A673 (cell line): ENCODE measurements around the gene PNMT. TPM values are rescaled to one million over a fixed set of nuclear protein-coding genes. Genes with fewer than 3 reads are reported as not detected.
A peak's percentile ranks its signal among the peaks of the same experiment; 100 is the strongest.

Experiments used
- BruUV-seq: library from RNA; stranded (reverse); fragments of 400-500 nt; replicated peaks from 2 replicates; lab custom pipeline; 2021; lab: Mats Ljungman, UMichigan
- CTCF ChIA-PET: fragments of 300-600 bp; sonication (Branson Sonifier 250); formaldehyde crosslinking; loops from one replicate; lab custom pipeline; 2022; ENCODE audit warnings: antibody characterized with exemption; lab: Charles Lee
- POLR2A ChIA-PET: fragments of 300-600 bp; sonication (Branson Sonifier 250); formaldehyde crosslinking; loops from one replicate; lab custom pipeline; 2022; ENCODE audit warnings: antibody characterized with exemption; ENCODE audit not compliant: low non-redundant PET; lab: Charles Lee
- DNase-seq: peaks from one replicate; pipeline ENCODE4 v3.0.0-alpha.2; 2015; ENCODE audit warnings: low spot score
- H3K27ac ChIP-seq: fragments of 200-600 bp; sonication (generic); 2 replicates; pipeline ENCODE4 v1.5.1; 2016; ENCODE audit warnings: mixed run types, low read depth, mild to moderate bottlenecking, mixed read lengths, antibody characterized with exemption, low read length; ENCODE audit not compliant: poor library complexity, severe bottlenecking
- H3K27me3 ChIP-seq: fragments of 200-600 bp; sonication (generic); replicated peaks from 2 replicates; pipeline ENCODE4 v1.6.1; 2017; ENCODE audit warnings: mixed run types, low read depth, mild to moderate bottlenecking, mixed read lengths, antibody characterized with exemption, low read length; ENCODE audit not compliant: insufficient read depth, poor library complexity
- H3K36me3 ChIP-seq: fragments of 200-600 bp; sonication (generic); 2 replicates; pipeline ENCODE4 v1.6.1; 2016; ENCODE audit warnings: mixed run types, mild to moderate bottlenecking, mixed read lengths, antibody characterized with exemption, low read length; ENCODE audit not compliant: insufficient read depth, poor library complexity, severe bottlenecking
- H3K4me1 ChIP-seq: fragments of 200-600 bp; sonication (generic); 2 replicates; pipeline ENCODE4 v1.6.1; 2017; ENCODE audit warnings: mixed run types, mild to moderate bottlenecking, mixed read lengths, antibody characterized with exemption, low read length; ENCODE audit not compliant: insufficient read depth, poor library complexity, severe bottlenecking
- H3K4me3 ChIP-seq: fragments of 200-600 bp; sonication (generic); 2 replicates; pipeline ENCODE4 v1.5.1; 2016; ENCODE audit warnings: low read depth, mixed run types, mild to moderate bottlenecking, mixed read lengths, low read length; ENCODE audit not compliant: poor library complexity, severe bottlenecking
- H3K9me3 ChIP-seq: fragments of 200-600 bp; sonication (generic); 2 replicates; pipeline ENCODE4 v1.6.1; 2016; ENCODE audit warnings: mixed run types, low read depth, mild to moderate bottlenecking, mixed read lengths, antibody characterized with exemption, low read length; ENCODE audit not compliant: poor library complexity, severe bottlenecking
- EZH2 ChIP-seq: fragments of 200-600 bp; sonication (generic); IDR thresholded peaks from 2 replicates; pipeline ENCODE4 v1.6.1; 2017; ENCODE audit warnings: borderline replicate concordance, low read depth, mild to moderate bottlenecking, mixed read lengths, antibody characterized with exemption, low read length; ENCODE audit not compliant: poor library complexity, severe bottlenecking
- intact Hi-C: fragments of 100-400 bp; cut with micrococcal nuclease; formaldehyde crosslinking; loops from one replicate; pipeline ENCODE4 v1.10.0; 2022; ENCODE audit not compliant: unreplicated experiment
- total RNA-seq: library from RNA; stranded (reverse); gene quantifications from 2 replicates; pipeline ENCODE4 v1.2.3, GENCODE V29; 2021
- TF ChIP-seq, protein P1 (sequence below): fragments of 300-800, 200-600 bp; sonication (generic); conservative IDR thresholded peaks from 2 replicates; pipeline ENCODE4 v1.5.1; 2017; ENCODE audit warnings: low read depth, mild to moderate bottlenecking, antibody characterized with exemption, low read length, moderate library complexity, mixed read lengths

Gene PNMT
- total RNA-seq, 1 experiment from 2014 or later: not detected

- no peaks in the 10 kb centered on the region for H3K27me3 ChIP-seq
- TF ChIP-seq, protein P1, sequence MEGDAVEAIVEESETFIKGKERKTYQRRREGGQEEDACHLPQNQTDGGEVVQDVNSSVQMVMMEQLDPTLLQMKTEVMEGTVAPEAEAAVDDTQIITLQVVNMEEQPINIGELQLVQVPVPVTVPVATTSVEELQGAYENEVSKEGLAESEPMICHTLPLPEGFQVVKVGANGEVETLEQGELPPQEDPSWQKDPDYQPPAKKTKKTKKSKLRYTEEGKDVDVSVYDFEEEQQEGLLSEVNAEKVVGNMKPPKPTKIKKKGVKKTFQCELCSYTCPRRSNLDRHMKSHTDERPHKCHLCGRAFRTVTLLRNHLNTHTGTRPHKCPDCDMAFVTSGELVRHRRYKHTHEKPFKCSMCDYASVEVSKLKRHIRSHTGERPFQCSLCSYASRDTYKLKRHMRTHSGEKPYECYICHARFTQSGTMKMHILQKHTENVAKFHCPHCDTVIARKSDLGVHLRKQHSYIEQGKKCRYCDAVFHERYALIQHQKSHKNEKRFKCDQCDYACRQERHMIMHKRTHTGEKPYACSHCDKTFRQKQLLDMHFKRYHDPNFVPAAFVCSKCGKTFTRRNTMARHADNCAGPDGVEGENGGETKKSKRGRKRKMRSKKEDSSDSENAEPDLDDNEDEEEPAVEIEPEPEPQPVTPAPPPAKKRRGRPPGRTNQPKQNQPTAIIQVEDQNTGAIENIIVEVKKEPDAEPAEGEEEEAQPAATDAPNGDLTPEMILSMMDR: no peak
- TF ChIP-seq EZH2: no peak
- H3K27ac ChIP-seq: no peak overlapping the region
- intact Hi-C loops: no loop called here
- H3K9me3 ChIP-seq: no peaks in the 10 kb centered on the region
- no peaks in the 10 kb centered on the region for H3K36me3 ChIP-seq
- ChIA-PET CTCF (no interaction called here), POLR2A (no interaction called here)
- no peak overlapping the region for H3K4me3 ChIP-seq
- BruUV-seq: no TSS peak
- H3K4me1 ChIP-seq: no peaks in the 10 kb centered on the region
- DNase-seq: peak; percentile 34
Measured at GRCh38 chr17:39676198-39676819, 8.1 kb downstream of the PNMT start.

- Histone ChIP-seq H3K4me3 (no peak overlapping the region), H3K4me1 (no peaks in the 10 kb centered on the region), H3K36me3 (no peaks in the 10 kb centered on the region), H3K27ac (no peak overlapping the region), H3K27me3 (no peaks in the 10 kb centered on the region), H3K9me3 (no peaks in the 10 kb centered on the region)
- BruUV-seq: no TSS peak
- ChIA-PET CTCF (no interaction called here), POLR2A (interaction anchor here (0.6 kb wide), 1 partner anchor 741 kb away, joined by 5 read pairs; no protein-coding TSS in a partner anchor)
- intact Hi-C loops: no loop called here
- TF ChIP-seq EZH2: no peak
- TF ChIP-seq, protein P1: no peak
- DNase-seq: no peak
Measured at GRCh38 chr17:39677072-39677471, 8.8 kb downstream of the PNMT start.

DNA sequence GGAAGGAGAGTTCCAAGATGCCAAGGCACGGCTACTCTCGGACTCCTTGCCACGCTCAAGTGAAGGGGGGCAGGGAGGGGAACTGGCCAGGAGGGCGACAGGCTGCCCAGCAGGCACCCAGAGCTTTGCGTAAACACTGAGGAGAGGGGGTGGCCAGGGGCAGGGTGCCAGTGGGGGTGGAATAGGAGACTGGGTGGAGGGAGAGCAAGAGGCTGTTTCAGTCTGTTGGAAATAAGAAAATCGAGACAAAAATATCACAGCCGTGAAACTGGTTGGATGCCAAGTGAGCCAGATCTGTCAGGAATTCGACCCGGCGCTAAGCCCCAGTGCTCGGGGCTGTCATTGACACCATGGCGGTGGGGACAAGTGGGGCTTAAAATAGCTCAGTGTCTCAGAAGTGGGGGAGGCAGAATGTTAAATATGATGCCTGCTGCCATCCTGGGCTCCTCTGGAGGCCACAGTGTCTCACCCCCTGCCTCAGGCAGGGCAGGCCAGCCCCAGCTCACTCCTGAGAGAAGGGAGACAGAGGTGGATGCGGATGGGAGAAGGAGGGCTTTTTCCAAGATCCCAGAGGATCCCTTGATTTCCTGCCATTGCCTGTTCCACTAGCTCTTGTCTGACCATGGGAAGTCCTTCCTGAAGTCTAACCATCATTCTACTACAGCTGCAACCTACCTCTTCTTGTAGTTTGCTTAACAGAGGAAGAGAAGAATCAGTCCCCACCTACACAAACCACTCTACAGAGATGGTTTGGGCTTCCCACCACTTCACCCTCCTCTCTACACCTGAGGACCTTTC lies 9.5 kb downstream of the PNMT start:
- Histone ChIP-seq H3K27ac (no peak overlapping the region), H3K4me3 (no peak overlapping the region), H3K36me3 (no peaks in the 10 kb centered on the region), H3K27me3 (no peaks in the 10 kb centered on the region), H3K4me1 (no peaks in the 10 kb centered on the region), H3K9me3 (no peaks in the 10 kb centered on the region)
- POLR2A ChIA-PET: interaction anchor here (0.6 kb wide), 1 partner anchor 740 kb away, joined by 5 read pairs; no protein-coding TSS in a partner anchor
- no peak for DNase-seq
- no TSS peak for BruUV-seq
- TF ChIP-seq EZH2: no peak
- TF ChIP-seq, protein P1: no peak
- intact Hi-C loops: no loop called here
- CTCF ChIA-PET: no interaction called here
